Left ventricle myocardium inferior (tissue), 1 donor: ENCODE measurements around the gene DENND10. TPM values are rescaled to one million over a fixed set of nuclear protein-coding genes. Genes with fewer than 3 reads are reported as not detected.

Source experiments
- DNase-seq: peaks from one replicate; pipeline ENCODE4 v3.0.0-alpha.2; 2020
- H3K27ac ChIP-seq: fragments of 200-600 bp; replicated peaks from 2 replicates; pipeline ENCODE4 v1.8.0; 2021
- H3K27me3 ChIP-seq: fragments of 200-600 bp; 2 replicates; pipeline ENCODE4 v1.8.0; 2021; ENCODE audit warnings: low read depth
- H3K36me3 ChIP-seq: fragments of 200-600 bp; 2 replicates; pipeline ENCODE4 v1.8.0; 2021
- H3K4me1 ChIP-seq: fragments of 200-600 bp; 2 replicates; pipeline ENCODE4 v1.8.0; 2021
- H3K4me3 ChIP-seq: fragments of 200-600 bp; 2 replicates; pipeline ENCODE4 v1.8.0; 2021; ENCODE audit warnings: mild to moderate bottlenecking, moderate library complexity
- H3K9me3 ChIP-seq: fragments of 200-600 bp; replicated peaks from 2 replicates; pipeline ENCODE4 v1.8.0; 2021
- CTCF ChIP-seq: fragments of 200-600 bp; IDR thresholded peaks from 2 replicates; pipeline ENCODE4 v1.8.0; 2021; ENCODE audit warnings: antibody characterized with exemption, mild to moderate bottlenecking, borderline replicate concordance
- intact Hi-C: fragments of 100-400 bp; cut with micrococcal nuclease; formaldehyde crosslinking; loops from one replicate; pipeline ENCODE4 v1.11.0; 2022
- total RNA-seq: library from RNA; stranded (reverse); fragmentation: NEBNext Ultra II Directional; extraction: Animal tissue kit (Norgen Biotek cat#: 25700); gene quantifications from one replicate; pipeline ENCODE4 v1.2.1, GENCODE V29; 2021
- donor health status: DM: no; HTN: yes; CAD: no; lungs with severe emphysema.

Gene DENND10
- total RNA-seq, 1 donor from 2014 or later: 18.3 TPM

- H3K4me1 ChIP-seq: peaks cover 6% of the 10 kb centered on the region
- TF ChIP-seq CTCF: no peak
- no peaks in the 10 kb centered on the region for H3K27me3 ChIP-seq
- H3K27ac ChIP-seq: no peak overlapping the region
- no peak overlapping the region for H3K4me3 ChIP-seq
- no peaks in the 10 kb centered on the region for H3K9me3 ChIP-seq
- intact Hi-C loops: no loop called here
- peaks cover 31% of the 10 kb centered on the region for H3K36me3 ChIP-seq
- no peak for DNase-seq
Measured at GRCh38 chr10:119138346-119139306, 34.7 kb downstream of the DENND10 start.

GRCh38 chr10:119139464-119140067 lies 35.7 kb downstream of the DENND10 start:
- no peak overlapping the region for H3K4me3 ChIP-seq
- H3K27me3 ChIP-seq: no peaks in the 10 kb centered on the region
- peaks cover 7% of the 10 kb centered on the region for H3K4me1 ChIP-seq
- H3K9me3 ChIP-seq: no peaks in the 10 kb centered on the region
- DNase-seq: peak; percentile 35
- no peak overlapping the region for H3K27ac ChIP-seq
- intact Hi-C loops: no loop called here
- peaks cover 25% of the 10 kb centered on the region for H3K36me3 ChIP-seq
- TF ChIP-seq CTCF: peak; percentile 48

GRCh38 chr10:119140603-119141245 lies 36.8 kb downstream of the DENND10 start:
- no peak for TF ChIP-seq CTCF
- H3K27me3 ChIP-seq: no peaks in the 10 kb centered on the region
- intact Hi-C loops: no loop called here
- H3K27ac ChIP-seq: no peak overlapping the region
- peaks cover 17% of the 10 kb centered on the region for H3K4me1 ChIP-seq
- peaks cover 30% of the 10 kb centered on the region for H3K36me3 ChIP-seq
- no peak overlapping the region for H3K4me3 ChIP-seq
- H3K9me3 ChIP-seq: no peaks in the 10 kb centered on the region
- no peak for DNase-seq

GRCh38 chr10:119143657-119144056 lies 39.7 kb downstream of the DENND10 start:
- no peak for TF ChIP-seq CTCF
- no peak overlapping the region for H3K27ac ChIP-seq
- intact Hi-C loops: no loop called here
- H3K27me3 ChIP-seq: no peaks in the 10 kb centered on the region
- H3K4me3 ChIP-seq: no peak overlapping the region
- no peak for DNase-seq
- H3K4me1 ChIP-seq: peaks cover 15% of the 10 kb centered on the region
- H3K9me3 ChIP-seq: no peaks in the 10 kb centered on the region
- H3K36me3 ChIP-seq: peaks cover 58% of the 10 kb centered on the region

GRCh38 chr10:119149157-119149556 lies 45.2 kb downstream of the DENND10 start:
- H3K36me3 ChIP-seq: peaks cover 91% of the 10 kb centered on the region
- DNase-seq: no peak

More at GRCh38 chr10:119149157-119149556, 45.2 kb downstream of the DENND10 start:
- H3K4me1 ChIP-seq: peaks cover 21% of the 10 kb centered on the region
- no peak overlapping the region for H3K27ac ChIP-seq
- no peaks in the 10 kb centered on the region for H3K9me3 ChIP-seq
- intact Hi-C loops: no loop called here
- H3K27me3 ChIP-seq: no peaks in the 10 kb centered on the region
- no peak for TF ChIP-seq CTCF
- H3K4me3 ChIP-seq: no peak overlapping the region
